Measurements from ENCODE around the gene AFDN. TPM values are rescaled to one million over a fixed set of nuclear protein-coding genes. Genes with fewer than 3 reads are reported as not detected.
A peak's percentile ranks its signal among the peaks of the same experiment; 100 is the strongest.

Gene AFDN
- total RNA-seq, 2 experiments from 2014 or later, result 45.9 to 46.3 TPM

DNA sequence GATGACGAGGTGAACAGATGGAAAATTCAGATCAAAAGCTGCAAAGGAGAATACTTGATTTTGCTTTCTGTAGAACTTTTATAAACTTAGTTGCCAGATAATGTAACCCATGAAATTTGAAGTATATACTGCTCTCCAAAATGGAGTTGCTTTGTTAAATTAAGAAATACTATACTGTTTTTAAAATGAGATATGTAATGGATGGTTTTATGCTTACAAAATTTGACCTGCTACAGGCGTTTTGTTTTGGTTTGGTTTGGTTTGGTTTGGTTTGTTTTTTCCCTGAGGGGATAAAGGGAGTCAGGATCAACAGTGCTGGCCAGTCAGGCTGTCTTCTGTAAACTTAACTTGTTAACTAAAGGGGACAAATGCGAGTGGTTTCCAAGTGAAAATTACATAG lies 115.1 kb downstream of the AFDN start:
- H3K4me3 Mint-ChIP-seq, result no peak overlapping the region
- DNase-seq, result no peak
- no peaks in the 10 kb centered on the region for H3K27me3 Mint-ChIP-seq
- no peaks in the 10 kb centered on the region for H3K9me3 Mint-ChIP-seq
- no peak overlapping the region for H3K27ac Mint-ChIP-seq
- POLR2A ChIA-PET, result no interaction called here
- no peaks in the 10 kb centered on the region for H3K36me3 Mint-ChIP-seq (ENCODE audit: low read depth)
- H3K4me1 Mint-ChIP-seq, result no peaks in the 10 kb centered on the region
- CTCF ChIA-PET, result interaction anchor here (0.7 kb wide), 1 partner anchor 405 kb away, joined by 4 read pairs; no protein-coding TSS in a partner anchor

DNA sequence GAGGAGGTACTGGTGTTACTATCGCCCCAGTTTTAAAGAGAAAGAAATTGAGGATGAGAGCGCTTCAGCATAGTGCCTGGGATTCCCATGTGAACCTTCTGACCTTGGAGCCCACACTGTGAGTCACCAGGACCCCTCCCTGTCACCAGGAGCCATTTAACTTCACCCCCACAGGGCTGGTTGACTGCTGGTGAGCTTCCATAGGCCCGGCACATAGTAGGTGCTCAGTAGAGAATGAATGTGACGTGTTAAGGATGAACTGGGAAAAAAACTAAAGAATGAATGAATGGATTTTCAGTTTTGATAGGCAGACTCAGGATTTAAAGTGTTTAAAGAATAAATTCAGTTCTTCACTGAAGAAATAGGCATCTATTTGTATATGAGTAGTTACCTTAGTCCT lies 117.4 kb downstream of the AFDN start:
- no peak overlapping the region for H3K4me3 Mint-ChIP-seq
- no peaks in the 10 kb centered on the region for H3K4me1 Mint-ChIP-seq
- H3K36me3 Mint-ChIP-seq (ENCODE audit: low read depth), result peaks cover 3% of the 10 kb centered on the region
- ChIA-PET POLR2A (no interaction called here), CTCF (no interaction called here)
- no peak overlapping the region for H3K27ac Mint-ChIP-seq
- H3K9me3 Mint-ChIP-seq, result no peaks in the 10 kb centered on the region
- DNase-seq, result no peak
- H3K27me3 Mint-ChIP-seq, result no peaks in the 10 kb centered on the region

DNA sequence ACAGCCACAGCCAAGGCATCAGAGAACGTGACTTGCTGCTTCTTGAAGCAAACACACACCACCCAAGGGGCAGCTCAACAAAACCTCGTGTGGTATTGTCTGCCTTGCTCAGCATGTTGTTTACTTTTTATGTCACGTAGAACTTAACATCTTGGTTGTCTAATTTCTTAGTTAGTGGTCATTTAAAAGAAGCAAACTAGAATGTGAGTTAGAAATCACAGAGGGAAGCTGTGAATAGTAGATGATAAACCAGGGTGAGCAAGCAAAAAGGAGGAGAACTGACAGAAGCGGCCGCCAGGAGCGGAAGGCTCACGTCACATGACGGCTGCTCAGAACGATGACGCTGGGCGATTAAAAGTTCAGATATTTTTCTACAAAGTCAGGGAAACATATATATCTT lies 119.3 kb downstream of the AFDN start:
- no peak overlapping the region for H3K27ac Mint-ChIP-seq
- CTCF ChIA-PET, result no interaction called here
- no peaks in the 10 kb centered on the region for H3K4me1 Mint-ChIP-seq
- peaks cover 14% of the 10 kb centered on the region for H3K36me3 Mint-ChIP-seq (ENCODE audit: low read depth)
- no peaks in the 10 kb centered on the region for H3K9me3 Mint-ChIP-seq
- no peak overlapping the region for H3K4me3 Mint-ChIP-seq
- POLR2A ChIA-PET, result no interaction called here
- no peak for DNase-seq
- H3K27me3 Mint-ChIP-seq, result no peaks in the 10 kb centered on the region

DNA sequence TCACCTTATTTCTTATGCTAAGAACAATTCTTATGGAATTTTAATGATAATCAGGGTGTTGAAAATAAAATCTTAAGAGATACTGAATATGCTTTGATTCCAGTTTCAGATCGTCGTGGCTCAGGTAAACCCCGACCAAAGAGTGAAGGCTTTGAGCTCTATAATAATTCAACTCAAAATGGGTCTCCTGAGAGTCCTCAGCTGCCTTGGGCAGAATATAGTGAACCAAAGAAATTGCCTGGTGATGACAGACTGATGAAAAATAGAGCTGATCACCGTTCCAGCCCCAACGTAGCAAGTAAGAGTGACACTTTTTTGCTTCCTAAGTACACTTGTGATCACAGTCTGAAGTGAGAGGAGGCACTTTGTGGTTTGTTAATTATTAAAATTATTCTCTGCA lies 119.9 kb downstream of the AFDN start:
- H3K9me3 Mint-ChIP-seq, result no peaks in the 10 kb centered on the region
- no peak overlapping the region for H3K4me3 Mint-ChIP-seq
- peaks cover 19% of the 10 kb centered on the region for H3K36me3 Mint-ChIP-seq (ENCODE audit: low read depth)
- no peak for DNase-seq
- POLR2A ChIA-PET, result no interaction called here
- H3K27me3 Mint-ChIP-seq, result no peaks in the 10 kb centered on the region
- CTCF ChIA-PET, result no interaction called here
- H3K27ac Mint-ChIP-seq, result no peak overlapping the region
- no peaks in the 10 kb centered on the region for H3K4me1 Mint-ChIP-seq

DNA sequence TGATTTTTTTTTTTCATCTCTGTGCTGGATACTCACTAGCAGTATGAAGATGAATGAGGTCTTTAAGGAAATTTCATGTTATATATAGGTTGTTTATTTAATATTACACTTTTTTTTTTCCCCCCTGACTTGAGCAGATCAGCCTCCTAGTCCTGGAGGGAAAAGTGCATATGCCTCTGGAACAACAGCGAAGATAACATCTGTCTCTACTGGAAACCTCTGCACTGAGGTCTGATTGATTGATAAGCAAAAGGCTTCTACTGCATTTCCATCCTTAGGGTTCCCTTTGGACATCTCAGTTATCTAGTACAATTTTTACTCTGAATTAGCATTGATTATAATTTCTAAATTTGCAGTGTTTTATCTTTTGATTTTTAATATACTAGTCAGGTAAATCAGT lies 121.0 kb downstream of the AFDN start:
- H3K27ac Mint-ChIP-seq, result no peak overlapping the region
- no peak overlapping the region for H3K4me3 Mint-ChIP-seq
- DNase-seq, result no peak
- H3K4me1 Mint-ChIP-seq, result no peaks in the 10 kb centered on the region
- ChIA-PET POLR2A (no interaction called here), CTCF (no interaction called here)
- H3K9me3 Mint-ChIP-seq, result no peaks in the 10 kb centered on the region
- H3K27me3 Mint-ChIP-seq, result no peaks in the 10 kb centered on the region
- peaks cover 23% of the 10 kb centered on the region for H3K36me3 Mint-ChIP-seq (ENCODE audit: low read depth)

DNA sequence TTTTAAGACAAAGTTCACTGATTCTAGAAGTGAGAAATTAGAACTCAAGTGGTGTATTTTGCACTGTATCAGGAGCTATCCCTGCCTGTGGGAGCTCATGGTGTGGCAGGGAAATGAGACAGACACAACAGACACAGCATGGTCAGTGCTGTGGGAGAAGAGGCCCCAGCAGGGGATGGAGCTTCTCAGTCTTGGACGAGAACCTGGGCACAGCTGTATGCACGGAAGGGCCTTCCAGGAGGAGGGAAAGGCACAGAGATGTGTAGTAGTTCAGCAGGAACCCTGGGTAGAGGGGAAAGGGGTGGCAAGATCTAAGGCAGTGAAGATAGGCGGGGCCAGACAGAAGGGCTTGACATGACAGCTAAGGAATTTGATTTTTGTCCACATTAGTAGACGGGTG lies 122.0 kb downstream of the AFDN start:
- Mint-ChIP-seq H3K4me1 (no peaks in the 10 kb centered on the region), H3K9me3 (no peaks in the 10 kb centered on the region), H3K27me3 (no peaks in the 10 kb centered on the region), H3K4me3 (no peak overlapping the region), H3K36me3 (ENCODE audit: low read depth) (peaks cover 23% of the 10 kb centered on the region), H3K27ac (no peak overlapping the region)
- ChIA-PET POLR2A (no interaction called here), CTCF (no interaction called here)
- no peak for DNase-seq

DNA sequence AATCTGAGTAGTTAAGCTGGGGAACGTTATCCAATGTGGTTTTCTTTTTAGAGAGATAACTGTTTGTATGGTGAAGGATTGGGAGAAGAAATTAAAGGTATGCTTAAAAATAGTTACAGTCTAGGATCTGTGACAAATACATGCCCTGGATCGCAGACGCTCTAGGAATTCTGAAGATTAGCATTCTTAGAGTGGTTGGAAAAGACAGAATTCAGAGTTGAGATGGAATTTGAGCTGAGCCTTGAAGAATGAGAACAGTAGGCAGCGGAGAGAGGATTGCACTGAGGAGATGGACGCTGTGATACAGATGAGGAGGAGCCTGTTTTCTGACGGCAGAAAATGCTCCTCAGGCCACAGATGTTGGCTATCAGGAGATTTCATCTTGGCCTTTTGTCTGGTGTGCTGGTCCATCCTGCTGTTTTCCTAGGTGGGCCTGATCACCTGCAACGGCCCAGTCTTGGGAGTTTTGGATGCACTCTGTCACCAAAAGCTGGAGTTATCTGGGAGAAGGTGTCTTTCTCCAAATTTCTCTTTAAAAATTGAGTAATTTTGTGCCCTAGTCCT lies 122.5 kb downstream of the AFDN start:
- Mint-ChIP-seq H3K9me3 (no peaks in the 10 kb centered on the region), H3K36me3 (ENCODE audit: low read depth) (peaks cover 23% of the 10 kb centered on the region), H3K4me1 (no peaks in the 10 kb centered on the region), H3K4me3 (no peak overlapping the region), H3K27ac (no peak overlapping the region), H3K27me3 (no peaks in the 10 kb centered on the region)
- POLR2A ChIA-PET, result no interaction called here
- no peak for DNase-seq
- CTCF ChIA-PET, result no interaction called here

DNA sequence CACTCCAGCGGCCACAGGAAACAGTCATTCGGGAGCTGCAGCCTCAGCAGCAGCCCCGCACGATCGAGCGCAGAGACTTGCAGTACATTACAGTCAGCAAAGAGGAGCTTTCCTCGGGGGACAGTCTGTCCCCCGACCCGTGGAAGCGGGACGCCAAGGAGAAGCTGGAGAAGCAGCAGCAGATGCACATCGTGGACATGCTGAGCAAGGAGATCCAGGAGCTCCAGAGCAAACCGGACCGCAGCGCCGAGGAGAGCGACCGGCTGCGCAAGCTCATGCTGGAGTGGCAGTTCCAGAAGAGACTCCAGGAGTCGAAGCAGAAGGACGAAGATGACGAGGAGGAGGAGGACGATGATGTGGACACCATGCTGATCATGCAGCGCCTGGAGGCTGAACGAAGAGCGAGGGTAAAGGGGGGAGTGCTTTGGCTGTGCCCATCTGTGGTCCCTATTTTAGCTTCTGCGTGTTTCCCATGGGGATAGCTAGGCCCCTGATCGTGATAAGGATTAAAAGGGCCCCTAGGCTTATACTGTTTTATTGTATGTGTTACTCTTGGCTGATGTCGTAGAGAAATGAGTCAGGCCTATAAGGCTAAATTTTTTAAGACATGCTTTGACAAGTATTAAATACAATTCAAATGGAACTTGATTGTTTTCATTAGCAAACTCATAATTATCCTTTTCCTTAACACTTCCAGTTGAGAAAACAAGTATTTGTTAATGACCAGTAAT lies 125.2 kb downstream of the AFDN start:
- peaks cover 29% of the 10 kb centered on the region for H3K36me3 Mint-ChIP-seq (ENCODE audit: low read depth)
- peaks cover 4% of the 10 kb centered on the region for H3K4me1 Mint-ChIP-seq

DNA sequence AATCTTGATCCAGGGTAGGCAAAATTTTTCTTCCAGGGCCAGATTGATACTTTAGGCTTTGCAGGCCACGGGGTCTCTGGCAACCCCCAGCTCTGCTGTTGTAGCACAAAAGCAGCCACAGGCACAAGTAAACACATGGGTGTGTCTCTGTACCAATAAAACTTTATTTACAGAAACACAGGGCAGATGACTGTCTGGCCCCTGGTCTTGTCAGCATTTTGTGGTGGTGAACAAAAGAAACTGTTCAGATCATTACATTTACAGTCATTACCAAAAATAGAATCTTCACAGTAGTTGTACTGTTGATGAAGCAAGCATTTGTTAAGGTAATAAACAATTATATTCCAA lies 125.8 kb downstream of the AFDN start:
- peaks cover 29% of the 10 kb centered on the region for H3K36me3 Mint-ChIP-seq (ENCODE audit: low read depth)
- peaks cover 4% of the 10 kb centered on the region for H3K4me1 Mint-ChIP-seq
- no peaks in the 10 kb centered on the region for H3K27me3 Mint-ChIP-seq
- no peak for DNase-seq
- no peaks in the 10 kb centered on the region for H3K9me3 Mint-ChIP-seq
- CTCF ChIA-PET, result no interaction called here
- H3K4me3 Mint-ChIP-seq, result no peak overlapping the region
- no peak overlapping the region for H3K27ac Mint-ChIP-seq
- POLR2A ChIA-PET, result no interaction called here

More for the DNA sequence above, 125.2 kb downstream of the AFDN start:
- Mint-ChIP-seq H3K4me3 (no peak overlapping the region), H3K27ac (no peak overlapping the region), H3K9me3 (no peaks in the 10 kb centered on the region), H3K27me3 (no peaks in the 10 kb centered on the region)
- POLR2A ChIA-PET, result no interaction called here
- CTCF ChIA-PET, result no interaction called here
- DNase-seq, result no peak

DNA sequence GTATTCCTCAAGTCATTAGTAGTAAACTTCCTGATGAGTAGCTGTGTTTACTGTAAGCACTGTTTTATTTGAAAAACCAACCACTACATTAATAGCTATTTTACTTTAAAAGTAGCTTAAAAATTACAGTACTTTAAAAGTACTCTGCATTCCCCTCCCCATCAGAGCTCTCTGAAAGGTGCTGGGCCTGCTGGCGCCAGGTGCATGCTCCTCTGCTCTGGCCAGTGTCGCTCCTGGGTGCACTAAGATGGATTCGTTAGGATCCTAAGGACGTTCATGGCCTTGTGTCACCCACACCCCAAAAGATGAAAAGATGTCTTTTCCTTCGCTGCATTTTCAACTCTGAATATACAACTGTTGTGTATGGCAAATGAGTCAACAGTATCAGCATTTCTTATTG lies 126.8 kb downstream of the AFDN start:
- ChIA-PET CTCF (no interaction called here), POLR2A (no interaction called here)
- no peak for DNase-seq
- Mint-ChIP-seq H3K4me3 (no peak overlapping the region), H3K36me3 (ENCODE audit: low read depth) (peaks cover 26% of the 10 kb centered on the region), H3K27me3 (no peaks in the 10 kb centered on the region), H3K4me1 (peaks cover 6% of the 10 kb centered on the region), H3K9me3 (no peaks in the 10 kb centered on the region), H3K27ac (no peak overlapping the region)

DNA sequence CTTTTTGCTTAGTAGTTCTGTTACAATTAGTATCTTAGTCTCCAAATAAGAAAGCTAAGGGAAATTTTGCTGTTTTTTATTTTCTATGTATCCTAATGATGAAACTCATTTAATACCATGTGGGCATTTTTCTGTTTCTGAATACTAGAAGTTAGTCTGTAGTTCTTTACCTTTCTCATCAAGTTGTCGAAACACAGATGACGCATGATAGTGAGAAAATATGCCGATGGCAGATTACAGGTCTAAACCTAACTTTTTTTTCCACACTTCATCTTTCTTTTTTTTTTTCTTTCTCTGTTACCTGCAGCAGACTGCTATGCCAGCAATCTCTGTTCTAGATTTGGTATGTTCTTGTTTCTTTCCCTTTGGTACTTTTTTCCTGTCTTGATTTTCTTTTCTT lies 127.4 kb downstream of the AFDN start:
- ChIA-PET POLR2A (no interaction called here), CTCF (no interaction called here)
- DNase-seq, result no peak
- Mint-ChIP-seq H3K9me3 (no peaks in the 10 kb centered on the region), H3K36me3 (ENCODE audit: low read depth) (peaks cover 26% of the 10 kb centered on the region), H3K4me3 (no peak overlapping the region), H3K27me3 (no peaks in the 10 kb centered on the region), H3K27ac (peak overlapping the region; percentile 1), H3K4me1 (peaks cover 6% of the 10 kb centered on the region)

DNA sequence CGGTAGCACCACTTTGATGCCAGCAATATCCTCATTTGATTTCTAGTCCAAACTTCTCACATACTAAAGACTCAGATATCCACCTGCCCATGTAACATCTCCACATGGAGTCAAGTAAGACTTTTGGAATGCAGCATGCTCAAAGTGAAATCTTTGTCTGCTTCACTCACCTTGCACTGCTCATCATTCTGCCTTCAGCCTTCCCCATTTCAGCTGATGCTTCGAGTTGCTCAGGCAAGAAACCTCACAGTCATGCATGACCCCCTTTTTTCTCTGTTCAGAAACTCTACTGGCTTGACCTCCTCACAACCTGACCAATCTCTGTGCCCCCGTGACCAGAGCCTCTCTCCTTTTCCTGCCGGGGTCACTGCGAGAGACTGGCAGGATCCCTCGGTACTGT lies 129.8 kb downstream of the AFDN start:
- DNase-seq, result no peak
- Mint-ChIP-seq H3K9me3 (no peaks in the 10 kb centered on the region), H3K36me3 (ENCODE audit: low read depth) (peaks cover 11% of the 10 kb centered on the region), H3K4me1 (peaks cover 6% of the 10 kb centered on the region), H3K27me3 (no peaks in the 10 kb centered on the region), H3K27ac (no peak overlapping the region), H3K4me3 (no peak overlapping the region)
- POLR2A ChIA-PET, result no interaction called here
- CTCF ChIA-PET, result no interaction called here

DNA sequence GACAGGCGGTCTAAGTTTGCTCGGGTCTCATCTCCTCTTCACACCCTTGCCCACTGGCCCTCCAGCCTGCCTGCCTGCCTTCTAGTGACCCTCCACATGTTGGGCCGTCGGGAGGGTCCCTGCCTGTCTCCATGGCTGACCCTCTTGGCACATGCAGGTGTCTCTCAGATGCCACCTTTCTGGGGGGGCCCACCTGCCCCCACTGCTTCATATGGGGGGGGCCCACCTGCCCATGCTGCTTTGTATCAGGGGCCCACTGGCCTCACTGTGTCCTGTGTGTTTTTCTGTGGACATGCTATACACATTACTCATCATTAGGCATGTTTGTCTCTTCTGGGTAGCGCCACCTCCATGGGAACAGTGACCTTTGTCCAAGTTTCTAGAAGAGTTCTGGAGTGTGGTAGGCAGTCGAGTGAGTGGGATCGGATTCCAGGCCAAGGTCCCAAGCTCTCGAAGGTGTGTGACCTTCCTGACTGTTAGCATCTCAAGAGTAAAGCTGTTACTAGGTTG lies 130.3 kb downstream of the AFDN start:
- POLR2A ChIA-PET, result no interaction called here
- Mint-ChIP-seq H3K4me3 (no peak overlapping the region), H3K27ac (no peak overlapping the region), H3K27me3 (no peaks in the 10 kb centered on the region), H3K9me3 (no peaks in the 10 kb centered on the region), H3K4me1 (peaks cover 6% of the 10 kb centered on the region), H3K36me3 (ENCODE audit: low read depth) (peaks cover 10% of the 10 kb centered on the region)
- CTCF ChIA-PET, result no interaction called here
- no peak for DNase-seq

DNA sequence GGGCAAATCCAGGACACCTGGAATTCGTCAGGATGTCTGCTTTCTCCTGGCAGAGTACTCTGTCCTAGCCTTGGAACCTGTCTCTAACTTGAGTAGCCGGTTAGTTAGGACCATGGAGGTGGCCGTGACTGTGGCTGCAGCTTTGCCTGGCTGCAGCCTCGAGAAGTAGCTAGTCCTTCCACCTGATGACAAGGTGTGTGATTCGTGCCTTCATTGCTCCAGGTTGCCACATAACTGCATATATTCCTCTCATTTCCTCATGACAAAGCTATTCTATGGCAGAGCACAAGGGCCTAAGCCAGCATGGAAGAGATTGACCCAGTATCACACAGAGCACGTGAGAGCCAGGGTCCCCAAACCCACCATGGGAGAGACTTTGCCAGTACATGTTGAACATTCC lies 130.9 kb downstream of the AFDN start:
- H3K27me3 Mint-ChIP-seq, result no peaks in the 10 kb centered on the region
- POLR2A ChIA-PET, result no interaction called here
- DNase-seq, result no peak
- no peak overlapping the region for H3K27ac Mint-ChIP-seq
- CTCF ChIA-PET, result no interaction called here
- H3K9me3 Mint-ChIP-seq, result no peaks in the 10 kb centered on the region
- H3K4me1 Mint-ChIP-seq, result peaks cover 6% of the 10 kb centered on the region
- H3K4me3 Mint-ChIP-seq, result no peak overlapping the region
- H3K36me3 Mint-ChIP-seq (ENCODE audit: low read depth), result peaks cover 9% of the 10 kb centered on the region

Data from activated CD4-positive, alpha-beta memory T cell treated with anti-CD3 and anti-CD28 coated beads, Interleukin-2, amount 10 ng/mL, durations not matched to agents 7 days and 5 days (primary cell).